Left ventricle myocardium inferior (tissue), 1 donor: ENCODE results near the gene PGD. TPM values are rescaled to one million over a fixed set of nuclear protein-coding genes. Genes with fewer than 3 reads are reported as not detected.
A peak's percentile ranks its signal among the peaks of the same experiment; 100 is the strongest.
"Not testable (repeated sequence)": the region's sequence is repeated elsewhere in the genome, so short reads cannot be mapped to it uniquely, and the experiment has no call there.

ENCODE experiments used
- DNase-seq: peaks from one replicate; pipeline ENCODE4 v3.0.0-alpha.2; 2020
- H3K27ac ChIP-seq: fragments of 200-600 bp; replicated peaks from 2 replicates; pipeline ENCODE4 v1.8.0; 2021
- H3K27me3 ChIP-seq: fragments of 200-600 bp; 2 replicates; pipeline ENCODE4 v1.8.0; 2021; ENCODE audit warnings: low read depth
- H3K36me3 ChIP-seq: fragments of 200-600 bp; 2 replicates; pipeline ENCODE4 v1.8.0; 2021
- H3K4me1 ChIP-seq: fragments of 200-600 bp; 2 replicates; pipeline ENCODE4 v1.8.0; 2021
- H3K4me3 ChIP-seq: fragments of 200-600 bp; 2 replicates; pipeline ENCODE4 v1.8.0; 2021; ENCODE audit warnings: mild to moderate bottlenecking, moderate library complexity
- H3K9me3 ChIP-seq: fragments of 200-600 bp; replicated peaks from 2 replicates; pipeline ENCODE4 v1.8.0; 2021
- CTCF ChIP-seq: fragments of 200-600 bp; IDR thresholded peaks from 2 replicates; pipeline ENCODE4 v1.8.0; 2021; ENCODE audit warnings: antibody characterized with exemption, mild to moderate bottlenecking, borderline replicate concordance
- intact Hi-C: fragments of 100-400 bp; cut with micrococcal nuclease; formaldehyde crosslinking; loops from one replicate; pipeline ENCODE4 v1.11.0; 2022
- total RNA-seq: library from RNA; stranded (reverse); fragmentation: NEBNext Ultra II Directional; extraction: Animal tissue kit (Norgen Biotek cat#: 25700); gene quantifications from one replicate; pipeline ENCODE4 v1.2.1, GENCODE V29; 2021
- donor health status: DM: no; HTN: yes; CAD: no; lungs with severe emphysema.

Gene PGD
- total RNA-seq, 1 donor from 2014 or later: 34.2 TPM

- Histone ChIP-seq H3K27me3 (no peaks in the 10 kb centered on the region), H3K4me1 (no peaks in the 10 kb centered on the region), H3K4me3 (no peak overlapping the region), H3K36me3 (peaks cover 71% of the 10 kb centered on the region), H3K27ac (no peak overlapping the region), H3K9me3 (no peaks in the 10 kb centered on the region)
- intact Hi-C loops: no loop called here
- no peak for TF ChIP-seq CTCF
- DNase-seq: no peak
Observed at GRCh38 chr1:10368194-10368593, 30.7 kb upstream of the PGD start.

- Histone ChIP-seq H3K36me3 (peaks cover 63% of the 10 kb centered on the region), H3K9me3 (no peaks in the 10 kb centered on the region), H3K27me3 (no peaks in the 10 kb centered on the region), H3K4me1 (peaks cover 10% of the 10 kb centered on the region), H3K4me3 (no peak overlapping the region), H3K27ac (no peak overlapping the region)
- no peak for TF ChIP-seq CTCF
- intact Hi-C loops: no loop called here
- DNase-seq: no peak
Observed at GRCh38 chr1:10374442-10374860, 24.4 kb upstream of the PGD start.

GRCh38 chr1:10377365-10378029 lies 21.4 kb upstream of the PGD start:
- DNase-seq: peak; percentile 48
- not testable (repeated sequence) for H3K9me3 ChIP-seq, H3K27me3 ChIP-seq, H3K4me3 ChIP-seq
- peak; percentile 76 for TF ChIP-seq CTCF
- intact Hi-C loops: loop anchor here (5.0 kb wide), 1 partner anchor 50 kb away; no protein-coding TSS in a partner anchor
- Histone ChIP-seq H3K27ac (peak overlapping the region; percentile 59), H3K4me1 (peaks cover 10% of the 10 kb centered on the region), H3K36me3 (peaks cover 43% of the 10 kb centered on the region)

- DNase-seq: peak; percentile 32
- Histone ChIP-seq H3K4me1 (peaks cover 10% of the 10 kb centered on the region), H3K27me3 (no peaks in the 10 kb centered on the region), H3K9me3 (no peaks in the 10 kb centered on the region), H3K27ac (peak overlapping the region; percentile 59), H3K4me3 (no peak overlapping the region), H3K36me3 (peaks cover 37% of the 10 kb centered on the region)
- intact Hi-C loops: loop anchor here (5.0 kb wide), 1 partner anchor 49 kb away; no protein-coding TSS in a partner anchor
- no peak for TF ChIP-seq CTCF
Observed at GRCh38 chr1:10378081-10378841, 20.6 kb upstream of the PGD start.

GRCh38 chr1:10379101-10379620 lies 19.7 kb upstream of the PGD start:
- no peaks in the 10 kb centered on the region for H3K9me3 ChIP-seq
- H3K36me3 ChIP-seq: peaks cover 28% of the 10 kb centered on the region
- intact Hi-C loops: loop anchor here (5.0 kb wide), 1 partner anchor 48 kb away; no protein-coding TSS in a partner anchor
- no peak for DNase-seq
- no peak for TF ChIP-seq CTCF
- H3K4me3 ChIP-seq: no peak overlapping the region
- peaks cover 10% of the 10 kb centered on the region for H3K4me1 ChIP-seq
- H3K27me3 ChIP-seq: no peaks in the 10 kb centered on the region
- H3K27ac ChIP-seq: peak overlapping the region; percentile 8
